ENCODE data around the gene GMFB.
A peak's percentile ranks its signal among the peaks of the same experiment; 100 is the strongest.

The GMFB gene

GRCh38 chr14:54488318-54488645 lies 498 bp downstream of the GMFB start:
- no peak for DNase-seq (ENCODE audit: low read depth in 1 of 2, low spot score in 1 of 2)
- in situ Hi-C loops (cut with HindIII; ENCODE audit: low pct_unique_long_range_greater_than_20kb, low sequenced_read_pairs) = no loop called here
- TF ChIP-seq JUND (IDR thresholded peaks at IDR 0.05; ENCODE audit: low read depth) = no peak

- in situ Hi-C loops (cut with HindIII; ENCODE audit: low pct_unique_long_range_greater_than_20kb, low sequenced_read_pairs) = no loop called here
- peak; percentile 70 to 78 for DNase-seq (ENCODE audit: low read depth in 1 of 2, low spot score in 1 of 2)
- TF ChIP-seq JUND (IDR thresholded peaks at IDR 0.05; ENCODE audit: low read depth) = no peak
These were observed 1.0 kb downstream of the GMFB start for GRCh38 chr14:54487771-54488170.

- in situ Hi-C loops (cut with HindIII; ENCODE audit: low pct_unique_long_range_greater_than_20kb, low sequenced_read_pairs) = no loop called here
- DNase-seq (ENCODE audit: low read depth in 1 of 2, low spot score in 1 of 2) = no peak
- TF ChIP-seq JUND (IDR thresholded peaks at IDR 0.05; ENCODE audit: low read depth) = no peak
These were observed 2.1 kb downstream of the GMFB start for GRCh38 chr14:54486685-54487084.

- in situ Hi-C loops (cut with HindIII; ENCODE audit: low pct_unique_long_range_greater_than_20kb, low sequenced_read_pairs) = no loop called here
- TF ChIP-seq JUND (IDR thresholded peaks at IDR 0.05; ENCODE audit: low read depth) = no peak
- DNase-seq (ENCODE audit: low read depth in 1 of 2, low spot score in 1 of 2) = no peak
These were observed 4.9 kb downstream of the GMFB start for GRCh38 chr14:54483846-54484245.

- TF ChIP-seq JUND (IDR thresholded peaks at IDR 0.05; ENCODE audit: low read depth) = no peak
- in situ Hi-C loops (cut with HindIII; ENCODE audit: low pct_unique_long_range_greater_than_20kb, low sequenced_read_pairs) = no loop called here
- no peak for DNase-seq (ENCODE audit: low read depth in 1 of 2, low spot score in 1 of 2)
These were observed 5.6 kb downstream of the GMFB start for GRCh38 chr14:54483073-54483745.

- no peak for TF ChIP-seq JUND (IDR thresholded peaks at IDR 0.05; ENCODE audit: low read depth)
- in situ Hi-C loops (cut with HindIII; ENCODE audit: low pct_unique_long_range_greater_than_20kb, low sequenced_read_pairs) = no loop called here
- no peak for DNase-seq (ENCODE audit: low read depth in 1 of 2, low spot score in 1 of 2)
These were observed 7.1 kb downstream of the GMFB start for GRCh38 chr14:54481695-54482094.

- in situ Hi-C loops (cut with HindIII; ENCODE audit: low pct_unique_long_range_greater_than_20kb, low sequenced_read_pairs) = no loop called here
- no peak for TF ChIP-seq JUND (IDR thresholded peaks at IDR 0.05; ENCODE audit: low read depth)
- DNase-seq (ENCODE audit: low read depth in 1 of 2, low spot score in 1 of 2) = peak in 1 of 2 experiments; percentile 35
These were observed 7.8 kb downstream of the GMFB start for GRCh38 chr14:54480830-54481562.

GRCh38 chr14:54478636-54479215 lies 10.1 kb downstream of the GMFB start:
- TF ChIP-seq JUND (IDR thresholded peaks at IDR 0.05; ENCODE audit: low read depth) = no peak
- in situ Hi-C loops (cut with HindIII; ENCODE audit: low pct_unique_long_range_greater_than_20kb, low sequenced_read_pairs) = no loop called here
- no peak for DNase-seq (ENCODE audit: low read depth in 1 of 2, low spot score in 1 of 2)

GRCh38 chr14:54475911-54476310 lies 12.9 kb downstream of the GMFB start:
- no peak for DNase-seq (ENCODE audit: low read depth in 1 of 2, low spot score in 1 of 2)
- in situ Hi-C loops (cut with HindIII; ENCODE audit: low pct_unique_long_range_greater_than_20kb, low sequenced_read_pairs) = no loop called here
- TF ChIP-seq JUND (IDR thresholded peaks at IDR 0.05; ENCODE audit: low read depth) = no peak

- no peak for DNase-seq (ENCODE audit: low read depth in 1 of 2, low spot score in 1 of 2)
- in situ Hi-C loops (cut with HindIII; ENCODE audit: low pct_unique_long_range_greater_than_20kb, low sequenced_read_pairs) = no loop called here
- no peak for TF ChIP-seq JUND (IDR thresholded peaks at IDR 0.05; ENCODE audit: low read depth)
These were observed 13.4 kb downstream of the GMFB start for GRCh38 chr14:54475187-54475899.

- in situ Hi-C loops (cut with HindIII; ENCODE audit: low pct_unique_long_range_greater_than_20kb, low sequenced_read_pairs) = no loop called here
- TF ChIP-seq JUND (IDR thresholded peaks at IDR 0.05; ENCODE audit: low read depth) = no peak
- DNase-seq (ENCODE audit: low read depth in 1 of 2, low spot score in 1 of 2) = no peak
These were observed 14.5 kb downstream of the GMFB start for GRCh38 chr14:54474232-54474793.

- in situ Hi-C loops (cut with HindIII; ENCODE audit: low pct_unique_long_range_greater_than_20kb, low sequenced_read_pairs) = no loop called here
- DNase-seq (ENCODE audit: low read depth in 1 of 2, low spot score in 1 of 2) = no peak
These were observed 16.5 kb downstream of the GMFB start for GRCh38 chr14:54472315-54472714.

More at GRCh38 chr14:54472315-54472714, 16.5 kb downstream of the GMFB start:
- TF ChIP-seq JUND (IDR thresholded peaks at IDR 0.05; ENCODE audit: low read depth) = no peak
